DLD1 (cell line): ENCODE data around the gene ARMC2.

ENCODE experiments used
- in situ Hi-C: cut with HindIII; loops from 2 replicates; pipeline ENCODE4 v1.10.0; 2017; ENCODE audit warnings: low sequenced_read_pairs

Gene ARMC2

DNA sequence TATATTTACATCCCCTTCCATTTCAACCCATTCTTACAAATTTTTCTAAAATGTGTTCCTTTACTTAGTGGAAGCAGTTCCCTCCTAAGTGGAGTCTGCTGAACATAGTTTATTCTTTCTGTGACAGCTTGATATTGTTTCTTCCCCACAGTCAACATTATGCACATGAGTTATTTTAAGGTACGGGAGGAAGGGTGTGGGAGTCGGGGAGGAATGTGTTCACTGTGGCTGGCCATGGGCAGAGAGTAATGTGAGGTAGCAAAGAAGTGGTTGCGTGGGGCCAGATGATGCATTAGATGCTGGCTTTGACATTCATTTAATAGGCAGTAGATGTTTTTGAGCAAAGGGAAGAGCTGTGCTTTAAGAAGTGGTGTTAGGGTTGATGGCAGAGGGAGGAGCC lies 98.5 kb downstream of the ARMC2 start:
- in situ Hi-C loops, result no loop called here

DNA sequence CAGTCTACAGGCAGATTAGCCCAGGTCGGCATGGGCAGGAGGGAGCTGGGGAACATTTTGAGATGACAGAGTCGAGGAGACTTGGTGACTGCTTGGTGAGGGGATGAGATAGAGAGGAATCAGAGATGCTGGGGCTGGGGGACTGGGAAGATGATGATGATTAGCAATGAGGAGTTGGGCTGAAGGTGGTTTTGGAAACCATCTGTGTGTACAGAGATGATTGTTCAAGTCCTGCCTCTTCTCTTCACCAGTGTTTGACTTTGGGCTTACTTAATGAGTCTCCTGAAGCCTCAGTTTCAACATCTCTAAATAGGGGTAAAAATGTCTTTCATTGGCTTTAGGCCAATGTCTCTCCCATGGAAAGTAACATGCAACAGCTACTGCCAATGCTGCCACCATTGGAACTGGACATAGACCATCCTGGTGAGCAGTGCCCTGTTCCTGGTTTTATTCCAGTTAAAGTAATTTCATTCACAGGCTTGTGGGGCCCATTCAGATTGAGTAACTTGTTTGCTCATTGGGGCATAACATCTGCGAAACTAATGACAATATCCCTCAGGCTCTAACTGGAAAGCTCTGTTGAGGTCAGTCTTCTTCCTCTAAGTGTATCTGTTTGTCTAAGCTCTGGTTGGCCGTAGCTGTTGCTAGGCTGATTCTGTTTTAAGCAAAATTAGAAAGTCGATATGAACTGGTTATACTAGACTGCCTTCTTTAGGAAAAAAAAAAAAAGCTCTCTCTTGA lies 99.1 kb downstream of the ARMC2 start:
- in situ Hi-C loops, result no loop called here

DNA sequence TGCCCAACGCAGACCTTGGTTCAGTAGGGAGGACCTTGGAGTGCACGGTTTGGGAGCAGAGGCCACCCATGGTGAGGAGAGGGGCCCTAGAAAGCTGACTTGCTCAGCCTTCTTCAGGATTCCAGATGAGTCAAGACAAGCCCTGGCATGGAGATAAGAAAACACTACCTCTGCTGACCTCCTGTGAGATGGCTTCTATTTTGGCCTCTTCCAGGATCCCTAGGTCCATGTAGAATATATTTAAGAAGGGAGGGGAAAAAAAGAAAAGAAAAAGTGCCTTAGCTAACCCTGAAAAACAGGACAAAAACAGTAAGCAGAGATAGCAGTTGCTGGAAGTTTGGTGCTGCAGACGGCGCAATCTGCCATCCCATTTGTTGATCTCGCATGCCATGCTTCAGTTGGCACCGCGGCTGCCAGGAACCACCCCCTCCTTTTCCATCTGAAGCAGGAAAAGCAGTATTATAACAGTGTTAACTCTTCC lies 100.0 kb downstream of the ARMC2 start:
- in situ Hi-C loops, result no loop called here

DNA sequence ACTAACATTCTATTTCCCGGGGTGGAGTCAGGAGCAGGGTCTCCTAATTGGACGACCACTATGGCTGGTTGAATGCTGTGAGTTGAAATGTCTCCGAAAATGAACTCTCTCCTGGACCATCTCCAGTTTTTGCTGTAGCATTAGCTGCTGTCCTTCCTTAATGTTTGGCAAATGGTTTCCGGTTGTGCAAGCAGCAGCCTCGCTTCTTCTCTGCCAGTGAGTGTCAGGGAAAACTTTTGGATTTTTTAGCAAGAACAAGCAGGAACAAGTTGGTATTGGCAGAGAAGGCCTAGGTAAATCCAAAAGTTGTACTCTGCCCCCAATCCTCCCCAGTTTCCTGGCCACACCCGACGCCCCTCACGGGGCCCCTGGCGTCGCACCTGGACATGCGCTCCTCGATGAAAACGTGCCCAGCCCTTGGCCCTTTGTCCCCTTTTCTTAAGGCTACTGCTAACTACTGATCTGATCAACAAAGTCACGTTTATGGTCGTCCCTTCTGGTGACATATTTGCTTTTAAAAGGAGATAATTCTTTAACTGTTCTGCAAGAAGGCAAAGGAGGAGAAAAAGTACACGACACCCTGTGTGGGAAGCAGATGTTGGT lies 103.2 kb downstream of the ARMC2 start:
- in situ Hi-C loops, result no loop called here

DNA sequence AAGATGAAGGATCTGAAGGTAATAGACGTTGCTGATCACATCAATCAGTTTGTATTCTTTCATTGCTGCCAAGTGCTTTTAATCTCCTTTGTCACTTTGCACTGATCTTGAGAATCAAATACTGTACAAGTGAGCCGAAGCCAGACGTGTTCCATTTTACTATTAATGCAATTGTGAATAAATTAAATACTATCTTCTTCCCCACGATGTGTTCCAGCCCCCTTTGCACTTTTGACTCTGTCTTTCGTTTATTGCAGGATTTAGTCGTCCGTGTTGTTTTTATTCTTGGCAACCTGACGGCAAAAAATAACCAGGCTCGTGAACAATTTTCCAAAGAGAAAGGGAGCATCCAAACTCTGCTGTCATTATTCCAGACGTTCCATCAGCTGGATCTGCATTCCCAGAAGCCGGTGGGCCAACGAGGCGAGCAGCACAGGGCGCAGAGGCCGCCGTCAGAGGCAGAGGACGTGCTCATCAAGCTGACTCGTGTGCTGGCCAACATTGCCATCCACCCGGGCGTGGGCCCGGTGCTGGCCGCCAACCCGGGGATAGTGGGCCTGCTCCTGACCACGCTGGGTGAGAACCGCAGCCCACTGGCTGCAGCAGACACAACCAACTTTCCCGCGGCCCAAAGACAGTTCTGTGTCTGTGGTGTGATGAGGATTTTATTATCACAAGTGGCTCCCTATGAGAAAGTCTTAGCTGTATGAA lies 104.7 kb downstream of the ARMC2 start:
- in situ Hi-C loops, result no loop called here

DNA sequence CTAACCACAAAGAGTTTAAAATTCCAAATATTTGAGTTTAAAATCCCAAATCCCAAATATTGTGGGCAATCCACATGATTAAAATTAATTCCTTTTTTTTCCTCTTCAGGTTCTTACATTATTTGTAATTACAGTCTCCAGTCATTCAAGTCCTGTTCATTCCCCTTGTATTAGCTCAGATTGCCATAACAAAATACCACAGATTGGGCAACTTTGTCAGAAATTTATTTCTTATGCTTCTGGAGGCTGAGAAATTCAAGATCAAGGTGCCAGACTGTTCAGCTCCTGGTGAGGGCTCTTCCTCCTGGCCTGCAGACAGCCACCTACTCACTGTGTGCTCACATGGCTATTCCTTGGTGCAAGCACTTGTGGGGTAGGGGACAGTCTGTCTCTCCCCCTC lies 105.5 kb downstream of the ARMC2 start:
- in situ Hi-C loops, result no loop called here

DNA sequence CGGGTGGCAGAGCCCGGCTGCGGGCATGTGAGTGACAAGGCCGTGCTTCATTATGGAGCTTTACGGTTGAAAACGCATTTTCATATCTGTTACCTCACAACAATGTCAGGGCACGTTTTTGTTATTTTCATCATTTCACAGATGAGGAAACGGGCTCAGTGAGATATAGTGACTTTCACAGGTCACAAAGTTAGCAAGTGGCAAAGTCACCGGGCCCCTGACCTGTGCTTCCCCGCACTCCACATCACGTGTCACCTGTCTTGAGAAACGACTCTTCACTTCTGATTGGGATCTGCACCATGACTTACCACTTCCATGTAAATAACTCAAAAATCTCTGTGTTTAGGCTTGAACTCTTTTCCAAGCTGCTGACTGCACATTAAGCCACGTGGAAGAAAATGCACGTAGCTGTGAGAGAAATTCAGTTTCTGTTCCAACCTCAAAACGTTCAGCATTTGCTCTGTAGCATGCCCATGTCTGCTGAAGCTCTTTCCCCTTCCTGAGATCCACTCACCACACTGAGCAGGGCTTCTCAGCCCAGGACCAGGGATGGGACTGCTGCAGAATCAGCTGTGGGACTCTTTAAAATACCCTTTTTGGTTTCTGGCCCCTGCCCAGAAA lies 107.2 kb downstream of the ARMC2 start:
- in situ Hi-C loops, result no loop called here

DNA sequence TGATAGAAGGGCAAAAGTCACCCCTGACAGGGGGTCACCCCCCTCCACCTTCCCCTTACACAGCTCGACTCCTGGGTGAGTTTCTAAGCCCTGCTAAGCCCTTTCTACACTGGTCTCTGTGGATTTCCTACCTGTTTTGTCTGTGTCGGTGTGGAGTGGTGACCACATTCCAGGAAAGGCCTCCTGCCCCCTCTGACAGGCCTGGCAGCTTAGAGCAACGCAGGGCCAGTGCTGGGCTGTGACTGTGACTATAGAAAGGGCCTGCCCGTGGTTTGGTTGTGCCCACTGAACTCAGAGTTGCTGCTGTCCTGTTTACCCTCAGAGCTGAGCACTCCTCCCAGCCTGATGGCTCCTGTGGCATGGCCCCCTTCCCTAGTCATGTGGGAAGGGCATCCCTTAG lies 109.0 kb downstream of the ARMC2 start:
- in situ Hi-C loops, result no loop called here

DNA sequence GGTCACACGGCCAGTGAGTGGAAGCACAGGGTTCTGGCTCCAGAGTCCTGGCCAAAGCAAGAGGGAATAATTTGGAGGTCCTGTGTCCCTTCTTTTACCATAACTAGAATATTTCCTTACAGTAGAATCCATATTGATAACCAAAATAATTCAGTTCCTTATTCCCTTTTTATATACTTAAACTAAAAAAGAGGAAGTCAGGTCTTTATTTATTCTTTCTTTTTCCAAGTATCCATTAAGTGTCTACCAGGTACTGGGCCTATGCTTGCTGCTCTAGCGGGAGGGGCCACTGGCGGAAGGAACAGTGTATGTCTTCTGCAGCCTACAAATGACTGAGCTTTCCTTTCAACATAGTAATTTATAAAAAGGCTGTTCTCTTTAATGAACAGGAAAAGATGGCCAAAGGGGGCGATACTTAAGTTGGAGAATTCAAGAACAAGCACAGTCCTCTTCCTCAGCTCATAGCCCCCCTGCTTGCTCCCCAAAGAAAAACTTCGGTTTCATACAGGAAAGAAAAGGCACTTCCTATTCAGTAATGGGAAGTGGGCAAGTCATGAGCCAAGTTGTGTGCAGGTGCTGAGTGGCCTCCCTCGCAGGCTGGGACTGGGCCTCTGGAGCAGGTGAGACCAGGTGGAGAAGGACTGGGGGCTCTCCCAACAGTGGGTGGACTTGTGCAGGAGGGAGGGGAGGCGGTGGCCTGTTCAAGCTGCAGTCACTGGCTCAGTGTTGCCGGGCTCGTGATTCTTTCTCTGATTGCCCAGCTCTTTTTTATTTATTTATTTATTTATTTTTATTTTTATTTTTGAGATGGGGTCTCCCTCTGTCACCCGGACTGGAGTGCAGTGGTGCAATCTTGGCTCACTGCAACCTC lies 110.9 kb downstream of the ARMC2 start:
- in situ Hi-C loops, result no loop called here

DNA sequence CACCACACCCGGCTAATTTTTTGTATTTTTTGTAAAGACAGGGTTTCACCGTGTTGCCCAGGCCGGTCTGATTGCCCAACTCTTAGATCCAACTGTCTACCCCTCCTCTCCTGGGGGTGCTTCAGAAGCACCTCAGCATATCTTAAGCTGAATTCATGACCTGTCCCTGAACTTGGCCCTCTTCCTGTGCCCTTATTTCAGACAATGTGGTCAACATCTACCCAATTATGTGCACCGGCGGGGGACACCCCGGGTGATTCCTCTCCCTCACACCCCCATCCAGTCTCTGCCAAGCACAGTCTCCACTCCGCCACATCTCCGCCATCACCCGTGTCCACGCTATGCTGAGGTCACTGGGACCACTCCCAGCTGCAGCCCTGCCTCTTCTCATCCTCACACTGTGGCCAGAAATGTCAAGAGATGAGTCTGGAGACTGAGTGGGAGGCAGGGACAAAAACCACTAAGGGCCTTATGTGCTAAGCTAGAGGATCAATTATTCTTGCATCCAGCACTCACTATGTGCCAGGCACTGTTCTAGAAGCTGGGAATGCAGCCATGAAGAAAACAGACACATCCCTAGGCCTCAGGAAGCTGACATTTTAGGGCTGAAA lies 111.9 kb downstream of the ARMC2 start:
- in situ Hi-C loops, result no loop called here

DNA sequence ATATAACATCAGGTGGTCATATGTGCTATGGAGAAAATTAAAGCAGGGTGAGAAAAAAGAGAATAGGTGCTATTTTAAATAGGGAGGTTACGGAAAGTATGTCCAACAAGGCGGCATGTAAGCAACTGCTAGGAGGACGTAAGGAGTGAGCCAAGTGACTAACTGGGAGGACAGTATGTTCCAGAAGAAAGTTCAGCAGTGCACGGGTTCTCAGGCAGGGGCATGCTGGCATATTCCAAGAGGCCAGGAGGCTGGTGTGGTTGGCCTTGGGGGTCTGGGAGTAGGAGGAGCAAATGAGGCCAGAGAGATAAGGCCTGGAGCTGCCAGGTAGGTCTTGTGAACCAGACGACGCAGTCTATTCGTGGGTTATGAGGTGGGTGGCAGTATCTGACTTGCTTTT lies 112.4 kb downstream of the ARMC2 start:
- in situ Hi-C loops, result no loop called here

DNA sequence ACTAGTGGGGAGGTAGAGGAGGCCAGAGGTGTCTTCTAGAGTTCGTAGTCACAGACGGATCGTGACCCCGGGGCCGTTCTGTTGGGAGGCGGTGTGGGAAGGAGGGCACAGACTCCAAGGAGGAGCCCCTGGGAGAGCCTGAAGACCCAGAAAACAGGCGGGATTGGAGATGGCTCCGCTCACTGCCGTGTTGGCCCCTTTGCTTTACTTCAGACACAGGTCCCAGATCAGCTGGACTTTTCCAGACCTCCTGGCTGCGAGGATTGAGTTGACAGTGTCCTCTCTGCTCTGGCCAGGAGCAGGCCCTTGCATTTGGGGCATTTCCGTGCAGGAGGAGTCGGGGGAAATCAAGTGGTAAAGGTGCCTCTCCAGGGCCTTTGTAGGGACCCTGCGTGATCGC lies 112.9 kb downstream of the ARMC2 start:
- in situ Hi-C loops, result no loop called here

DNA sequence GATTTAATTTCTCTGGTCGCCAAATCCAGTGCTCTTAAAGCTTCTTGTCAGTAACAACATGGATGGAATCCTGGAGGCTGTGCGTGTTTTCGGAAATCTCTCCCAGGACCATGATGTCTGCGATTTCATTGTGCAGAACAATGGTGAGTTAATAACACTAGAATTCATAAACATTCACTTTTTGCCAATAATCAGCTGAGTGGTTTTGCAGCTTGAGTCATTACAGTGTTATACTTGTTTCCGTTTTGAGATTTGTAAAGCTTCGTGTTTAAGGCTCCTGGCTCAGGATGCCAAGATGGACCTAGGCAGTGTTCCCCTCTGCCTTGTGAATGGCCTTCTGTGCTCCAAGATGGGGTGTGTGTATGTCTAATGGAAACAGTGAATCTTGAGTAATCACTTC lies 113.8 kb downstream of the ARMC2 start:
- in situ Hi-C loops, result no loop called here

DNA sequence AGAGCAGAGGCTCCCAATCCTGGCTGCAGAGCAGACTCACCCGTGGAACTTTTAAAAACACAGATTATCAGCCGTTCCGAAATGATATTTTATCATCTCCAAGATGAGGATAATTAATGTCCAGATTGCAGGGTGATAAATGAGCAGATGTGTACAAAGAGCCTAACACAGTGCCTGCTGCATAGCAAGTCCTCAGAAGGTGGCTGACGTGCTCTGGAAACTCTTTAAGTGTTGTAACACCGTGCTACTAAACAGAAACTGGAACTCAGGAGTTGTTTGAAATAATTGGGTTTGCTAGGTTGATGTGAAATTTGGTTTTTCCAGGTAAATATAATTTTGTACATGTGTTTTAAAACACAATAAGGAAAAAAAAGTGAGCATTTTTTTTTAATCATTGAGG lies 118.0 kb downstream of the ARMC2 start:
- in situ Hi-C loops, result no loop called here

DNA sequence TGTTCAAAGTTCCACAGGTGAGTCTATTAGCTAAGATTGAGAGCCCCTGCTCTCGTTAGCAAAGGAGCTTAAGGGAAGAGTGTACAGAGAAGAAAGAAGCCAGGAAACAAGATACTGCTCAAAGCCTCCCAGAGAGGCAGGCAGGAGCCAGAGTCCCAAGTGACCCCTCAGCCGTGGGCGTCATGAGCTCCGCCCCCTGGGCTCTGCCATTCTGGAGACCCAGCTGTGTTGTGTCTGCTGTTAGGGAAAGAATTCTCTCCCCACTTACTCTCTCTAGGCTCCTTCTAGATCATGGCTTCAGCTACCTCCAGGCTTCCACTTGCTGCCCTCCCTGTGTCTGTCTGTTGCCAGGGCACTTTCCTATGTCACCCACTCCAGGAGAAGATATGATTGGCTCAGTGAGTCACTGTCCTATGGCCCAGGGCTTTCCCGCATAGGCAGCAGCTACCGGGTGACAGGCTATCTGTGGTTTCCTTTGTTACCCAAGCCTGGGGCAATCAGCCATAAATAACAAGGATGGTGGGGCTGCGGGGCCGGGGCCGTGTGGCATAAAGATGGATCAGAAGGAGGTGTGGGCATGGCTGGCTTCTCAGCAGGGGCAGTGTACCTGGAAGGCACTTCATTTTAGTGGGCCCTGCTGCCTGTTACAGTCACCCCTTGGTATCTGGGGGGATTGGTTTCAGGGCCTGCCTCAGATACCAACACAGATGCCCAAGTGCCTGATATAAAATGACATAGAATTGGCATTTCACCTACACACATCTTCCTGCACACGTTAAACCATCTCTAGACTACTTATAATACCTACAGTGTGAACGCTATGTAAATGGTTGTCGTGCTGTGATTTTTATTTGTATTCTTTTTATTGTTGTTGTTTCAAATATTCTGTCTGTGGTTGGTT lies 118.9 kb downstream of the ARMC2 start:
- in situ Hi-C loops, result no loop called here

DNA sequence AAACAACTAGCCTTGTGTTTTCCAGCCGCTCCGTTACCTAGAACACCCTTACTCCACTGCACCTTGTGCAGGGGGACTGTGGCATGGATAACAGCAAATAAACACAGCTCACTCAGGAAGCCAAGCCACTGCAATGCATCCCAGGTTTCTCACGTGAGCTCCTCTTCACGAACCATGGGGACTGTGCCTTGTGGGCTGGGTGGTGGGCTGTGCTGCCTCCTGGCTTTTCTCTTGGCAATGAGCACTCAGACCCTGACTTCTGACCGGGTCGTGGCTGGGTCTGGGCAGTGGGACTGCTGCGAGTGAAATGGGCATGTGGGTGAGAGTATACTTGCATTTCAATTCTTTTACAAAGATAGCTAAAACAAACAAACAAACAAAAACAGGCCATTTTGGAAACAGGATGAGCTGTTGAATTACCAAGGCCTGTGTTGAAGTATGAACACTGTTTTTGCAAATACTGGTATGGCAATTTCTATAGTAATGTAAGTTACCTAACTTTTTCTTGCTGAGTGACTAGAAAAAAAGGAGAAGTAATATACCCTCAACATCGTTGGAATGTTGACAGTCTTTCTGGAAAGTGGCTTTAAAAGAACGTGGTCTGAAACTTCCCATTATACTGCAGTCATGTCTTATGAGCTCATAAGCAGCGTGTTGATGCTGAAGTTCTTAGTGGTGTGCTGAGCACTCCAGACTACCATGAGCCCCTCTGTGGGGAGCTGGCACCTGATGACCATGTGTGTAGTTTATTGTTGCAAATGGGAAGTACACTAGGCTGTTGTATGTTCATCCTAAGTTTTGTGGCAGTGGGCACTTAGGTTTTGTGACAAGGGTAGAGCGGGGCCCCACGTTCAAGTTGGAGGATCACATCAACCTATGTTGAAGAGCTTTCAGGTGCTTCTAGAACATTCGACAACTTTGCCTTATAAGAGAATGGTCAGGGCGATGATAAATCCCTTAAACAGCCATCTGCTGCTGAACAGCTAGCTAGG lies 120.4 kb downstream of the ARMC2 start:
- in situ Hi-C loops, result no loop called here

DNA sequence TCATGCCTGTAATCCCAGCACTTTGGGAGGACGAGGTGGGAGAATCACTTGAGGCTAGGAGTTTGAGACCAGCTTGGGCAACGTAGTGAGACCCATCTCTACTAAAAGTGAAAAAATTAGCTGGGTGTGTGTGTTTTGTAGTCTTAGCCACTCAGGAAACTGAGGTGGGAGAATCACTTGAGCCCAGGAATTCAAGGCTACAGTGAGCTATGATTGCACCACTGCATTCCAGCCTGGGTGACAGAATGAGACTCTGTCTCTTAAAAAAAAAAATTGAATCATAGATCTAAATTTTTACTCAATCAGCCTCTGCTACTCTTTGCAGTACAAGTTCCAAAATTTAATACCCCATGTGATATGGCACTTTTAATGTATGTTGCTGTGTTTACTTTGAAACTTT lies 121.6 kb downstream of the ARMC2 start:
- in situ Hi-C loops, result no loop called here

DNA sequence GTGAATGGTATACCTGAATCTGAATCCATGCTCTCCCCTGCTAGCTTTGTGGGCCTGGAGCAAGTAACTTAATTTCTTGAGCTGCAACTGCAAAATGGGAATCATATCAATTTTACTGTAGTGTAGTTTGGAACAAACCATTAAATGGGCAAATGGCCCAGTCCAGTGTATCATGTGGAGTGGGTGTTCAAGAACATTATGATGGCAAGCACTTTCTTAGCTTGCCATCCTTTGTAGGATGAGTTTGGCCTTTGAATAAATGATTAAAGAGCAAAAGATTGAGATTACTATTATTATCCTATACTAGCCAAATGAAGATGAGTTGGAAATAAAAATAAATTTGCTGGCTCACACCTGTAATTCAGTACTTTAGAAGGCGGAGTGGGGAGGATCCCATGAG lies 126.0 kb downstream of the ARMC2 start:
- in situ Hi-C loops, result no loop called here
